HEK293 (cell line): Measurements from ENCODE around the gene EDC3.

ENCODE experiments used
- CTCF ChIA-PET: fragments of 350-600 bp; formaldehyde crosslinking; extraction: SDS; loops from one replicate; lab custom pipeline; 2021; ENCODE audit warnings: antibody characterized with exemption; lab: Yijun Ruan, JAX
- POLR2A ChIA-PET: fragments of 300-600 bp; formaldehyde crosslinking; extraction: SDS; loops from one replicate; lab custom pipeline; 2020; ENCODE audit warnings: antibody characterized with exemption, inconsistent platforms; lab: Yijun Ruan, JAX
- H3K27ac ChIP-seq: fragments of 200-500 bp; sonication (Bioruptor generic); 2 replicates; pipeline ENCODE4 v1.5.1; 2014; ENCODE audit warnings: low read depth, low read length, control low read depth, inconsistent platforms; ENCODE audit errors: extremely low read depth
- H3K36me3 ChIP-seq, 2 experiments: fragments of 200-500 bp in 1 of 2; sonication (Bioruptor generic) in 1 of 2; 1 replicate in 1 of 2; 2 replicates in 1 of 2; pipeline ENCODE4 v1.5.1; 2014 to 2017; ENCODE audit warnings: inconsistent platforms in 2 of 2, low read length in 2 of 2; ENCODE audit not compliant: control insufficient read depth in 2 of 2, insufficient read depth in 1 of 2
- H3K4me1 ChIP-seq: fragments of 200-500 bp; sonication (Bioruptor generic); 2 replicates; pipeline ENCODE4 v1.5.1; 2014; ENCODE audit warnings: mild to moderate bottlenecking, low read length, inconsistent platforms; ENCODE audit not compliant: control insufficient read depth, insufficient read depth
- H3K4me3 ChIP-seq: 2 replicates; pipeline ENCODE4 v1.5.1; 2011; ENCODE audit warnings: low read depth, mild to moderate bottlenecking, control low read depth, low read length, moderate library complexity
- H3K9me3 ChIP-seq: fragments of 200-500 bp; sonication (Bioruptor generic); 2 replicates; pipeline ENCODE4 v1.5.1; 2014; ENCODE audit warnings: low read depth, low read length, inconsistent platforms; ENCODE audit not compliant: control insufficient read depth, insufficient read depth
- GLIS1 ChIP-seq: fragments of 450-650 bp; formaldehyde crosslinking; IDR thresholded peaks from 2 replicates; pipeline ENCODE4 v1.5.1; 2016; ENCODE audit warnings: missing biosample characterization, missing genetic modification characterization
- GLIS2 ChIP-seq: fragments of 450-650 bp; formaldehyde crosslinking; IDR thresholded peaks from 2 replicates; pipeline ENCODE4 v1.5.1; 2016; ENCODE audit warnings: missing biosample characterization, missing genetic modification characterization
- HOXC10 ChIP-seq: sonication (generic); formaldehyde crosslinking; IDR thresholded peaks from 2 replicates; pipeline ENCODE4 v1.8.1; 2023; ENCODE audit warnings: mild to moderate bottlenecking, missing genetic modification reagents
- ZFHX2 ChIP-seq: fragments of 450-650 bp; formaldehyde crosslinking; conservative IDR thresholded peaks from 2 replicates; pipeline ENCODE4 v1.5.1; 2016; ENCODE audit warnings: missing biosample characterization, missing genetic modification characterization
- ZFP3 ChIP-seq: fragments of 450-650 bp; formaldehyde crosslinking; IDR thresholded peaks from 2 replicates; pipeline ENCODE4 v1.5.1; 2016; ENCODE audit warnings: low read depth, missing biosample characterization, missing genetic modification characterization
- ZNF2 ChIP-seq: fragments of 450-650 bp; formaldehyde crosslinking; IDR thresholded peaks from 2 replicates; pipeline ENCODE4 v1.5.1; 2016; ENCODE audit warnings: missing biosample characterization, missing genetic modification characterization
- ZNF248 ChIP-seq: fragments of 450-650 bp; formaldehyde crosslinking; IDR thresholded peaks from 2 replicates; pipeline ENCODE4 v1.5.1; 2017; ENCODE audit warnings: missing biosample characterization, missing genetic modification characterization
- ZNF280C ChIP-seq: fragments of 450-650 bp; formaldehyde crosslinking; IDR thresholded peaks from 2 replicates; pipeline ENCODE4 v1.5.1; 2016; ENCODE audit warnings: missing biosample characterization, missing genetic modification characterization
- ZNF549 ChIP-seq: fragments of 450-650 bp; IDR thresholded peaks from 2 replicates; pipeline ENCODE4 v1.5.1; 2018; ENCODE audit warnings: missing biosample characterization, missing genetic modification characterization, mild to moderate bottlenecking, inconsistent platforms, moderate library complexity
- ZNF555 ChIP-seq: fragments of 450-650 bp; formaldehyde crosslinking; conservative IDR thresholded peaks from 2 replicates; pipeline ENCODE4 v1.5.1; 2017; ENCODE audit warnings: missing biosample characterization, mild to moderate bottlenecking, missing genetic modification characterization, inconsistent platforms
- ZNF558 ChIP-seq: fragments of 450-650 bp; formaldehyde crosslinking; IDR thresholded peaks from 2 replicates; pipeline ENCODE4 v1.5.1; 2016; ENCODE audit warnings: missing biosample characterization, missing genetic modification characterization
- ZNF560 ChIP-seq: fragments of 450-650 bp; formaldehyde crosslinking; IDR thresholded peaks from 2 replicates; pipeline ENCODE4 v1.5.1; 2017; ENCODE audit warnings: missing biosample characterization, missing genetic modification characterization, borderline replicate concordance
- ZNF629 ChIP-seq: fragments of 450-650 bp; formaldehyde crosslinking; IDR thresholded peaks from 2 replicates; pipeline ENCODE4 v1.5.1; 2017; ENCODE audit warnings: missing biosample characterization, missing genetic modification characterization
- ZNF660 ChIP-seq: fragments of 450-650 bp; IDR thresholded peaks from 2 replicates; pipeline ENCODE4 v1.5.1; 2018; ENCODE audit warnings: missing biosample characterization, mild to moderate bottlenecking, missing genetic modification characterization
- ZNF837 ChIP-seq: fragments of 450-650 bp; formaldehyde crosslinking; IDR thresholded peaks from 2 replicates; pipeline ENCODE4 v1.5.1; 2016; ENCODE audit warnings: missing biosample characterization, missing genetic modification characterization
- ZSCAN5A ChIP-seq: fragments of 450-650 bp; formaldehyde crosslinking; IDR thresholded peaks from 2 replicates; pipeline ENCODE4 v1.5.1; 2016; ENCODE audit warnings: missing biosample characterization, missing genetic modification characterization
- ZXDB ChIP-seq: fragments of 450-650 bp; formaldehyde crosslinking; IDR thresholded peaks from 2 replicates; pipeline ENCODE4 v1.5.1; 2016; ENCODE audit warnings: missing biosample characterization, missing genetic modification characterization
- TF ChIP-seq, protein P1 (sequence below): fragments of 450-650 bp; formaldehyde crosslinking; IDR thresholded peaks from 2 replicates; pipeline ENCODE4 v1.5.1; 2016; ENCODE audit warnings: missing biosample characterization, missing genetic modification characterization

EDC3 gene

DNA sequence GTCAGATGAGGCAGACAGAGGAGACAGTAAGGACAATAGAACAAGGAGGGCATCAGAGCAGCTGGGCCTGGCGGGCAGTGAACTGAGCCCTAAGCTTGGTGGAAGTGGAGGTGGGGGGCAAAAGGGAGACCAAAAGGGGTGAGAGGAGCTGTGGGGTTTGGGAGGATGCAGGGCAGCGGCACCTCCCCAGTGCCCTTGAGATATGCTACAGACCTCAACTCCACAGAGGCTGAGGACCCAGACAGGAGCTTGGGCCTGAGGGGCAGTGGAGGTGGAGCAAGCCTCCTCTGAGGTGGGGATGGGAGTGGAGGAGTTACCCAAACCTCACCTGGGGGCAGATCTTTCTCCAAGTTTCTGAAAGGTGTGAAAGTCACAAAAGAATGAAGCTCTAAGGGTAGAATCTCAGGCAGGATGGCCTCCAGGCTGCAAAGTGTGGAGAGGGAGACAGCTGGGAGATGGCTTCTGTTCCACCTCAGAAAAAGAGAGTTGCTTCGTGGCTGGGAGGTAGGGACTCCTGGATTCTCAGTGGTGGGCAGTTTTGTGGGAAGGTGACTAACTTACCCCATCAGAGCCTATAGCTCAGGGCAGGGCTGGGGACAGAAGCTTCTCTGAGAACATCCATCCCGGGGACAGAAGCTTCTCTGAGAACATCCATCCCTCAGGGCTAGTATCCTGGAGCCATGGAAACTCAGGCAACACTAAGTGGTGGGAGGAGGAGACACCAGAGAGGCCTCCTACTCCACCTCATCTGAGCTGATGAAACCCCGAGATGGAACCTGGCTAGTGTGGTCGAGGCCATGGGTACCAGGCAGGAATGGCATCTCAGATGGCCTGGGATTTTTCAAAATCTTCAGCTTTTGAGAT, 82.5 kb downstream of the EDC3 start:
- POLR2A ChIA-PET: interaction anchor here (0.7 to 5.1 kb wide), 8 partner anchors 9 to 620 kb away, joined by 3 to 53 read pairs (median 5); partner anchors contain the start of genes ARID3B and UBL7
- H3K4me1 ChIP-seq: peaks cover 9% of the 10 kb centered on the region

DNA sequence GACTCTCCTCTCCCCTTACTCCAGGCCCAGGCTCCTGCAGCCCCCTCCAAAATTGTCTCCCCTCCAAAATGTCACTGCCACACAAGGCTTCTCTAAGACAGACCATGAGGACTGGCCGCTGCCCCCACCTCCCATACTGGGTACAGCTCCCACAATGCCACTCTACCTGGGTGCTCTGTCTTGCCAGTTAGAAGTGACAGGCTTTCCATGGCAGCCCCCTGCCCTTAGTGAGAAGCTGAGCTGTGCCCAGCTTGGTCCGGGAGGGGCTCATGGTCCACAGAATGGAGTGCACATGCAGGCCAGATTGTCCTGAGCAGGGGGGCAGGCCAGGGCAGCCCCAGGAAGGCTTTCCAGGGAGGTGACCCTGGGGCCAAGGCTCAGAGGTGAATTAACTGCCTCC, 83.1 kb downstream of the EDC3 start:
- no peak overlapping the region for H3K27ac ChIP-seq
- H3K4me3 ChIP-seq: no peak overlapping the region
- H3K9me3 ChIP-seq: no peaks in the 10 kb centered on the region
- no peak for TF ChIP-seq ZNF558 (tag by site-specific recombination)
- TF ChIP-seq, protein P1, sequence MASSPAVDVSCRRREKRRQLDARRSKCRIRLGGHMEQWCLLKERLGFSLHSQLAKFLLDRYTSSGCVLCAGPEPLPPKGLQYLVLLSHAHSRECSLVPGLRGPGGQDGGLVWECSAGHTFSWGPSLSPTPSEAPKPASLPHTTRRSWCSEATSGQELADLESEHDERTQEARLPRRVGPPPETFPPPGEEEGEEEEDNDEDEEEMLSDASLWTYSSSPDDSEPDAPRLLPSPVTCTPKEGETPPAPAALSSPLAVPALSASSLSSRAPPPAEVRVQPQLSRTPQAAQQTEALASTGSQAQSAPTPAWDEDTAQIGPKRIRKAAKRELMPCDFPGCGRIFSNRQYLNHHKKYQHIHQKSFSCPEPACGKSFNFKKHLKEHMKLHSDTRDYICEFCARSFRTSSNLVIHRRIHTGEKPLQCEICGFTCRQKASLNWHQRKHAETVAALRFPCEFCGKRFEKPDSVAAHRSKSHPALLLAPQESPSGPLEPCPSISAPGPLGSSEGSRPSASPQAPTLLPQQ (tag by site-specific recombination): no peak
- TF ChIP-seq ZNF555 (tag by site-specific recombination): no peak
- TF ChIP-seq ZNF837: no peak
- TF ChIP-seq ZNF2: no peak
- no peak for TF ChIP-seq HOXC10 (CRISPR knock-in tag)
- TF ChIP-seq ZSCAN5A (tag by site-specific recombination): no peak
- TF ChIP-seq ZNF629 (tag by site-specific recombination): no peak
- no peak for TF ChIP-seq ZXDB (tag by site-specific recombination)
- TF ChIP-seq ZFP3 (tag by site-specific recombination): no peak
- TF ChIP-seq ZNF549 (tag by site-specific recombination): no peak
- no peak for TF ChIP-seq ZNF248
- no peak for TF ChIP-seq ZNF560 (tag by site-specific recombination)
- no peak for TF ChIP-seq ZNF660 (tag by site-specific recombination)
- peaks cover 9% of the 10 kb centered on the region for H3K4me1 ChIP-seq
- CTCF ChIA-PET: interaction anchor here (0.7 to 1.5 kb wide), 6 partner anchors 12 to 238 kb away, joined by 3 to 5 read pairs (median 4); no protein-coding TSS in a partner anchor
- POLR2A ChIA-PET: interaction anchor here (0.5 to 5.1 kb wide), 6 partner anchors 9 to 71 kb away, joined by 4 to 53 read pairs (median 5); partner anchors contain the start of gene ARID3B
- peaks cover 0 to 7% of the 10 kb centered on the region in 2 experiments; a peak in 1 of 3 replicates for H3K36me3 ChIP-seq

More for the DNA sequence above, 82.5 kb downstream of the EDC3 start:
- H3K36me3 ChIP-seq: peaks cover 0 to 13% of the 10 kb centered on the region in 2 experiments; a peak in 1 of 3 replicates
- no peak overlapping the region for H3K4me3 ChIP-seq
- CTCF ChIA-PET: interaction anchor here (0.6 to 1.5 kb wide), 8 partner anchors 21 to 236 kb away, joined by 3 to 5 read pairs (median 4); partner anchors contain the start of gene ARID3B
- TF ChIP-seq GLIS2 (tag by site-specific recombination) (peak; percentile 38; the same call in 1 of the 2 replicates), GLIS1 (peak; percentile 23; the same call in 1 of the 2 replicates), ZFHX2 (tag by site-specific recombination) (0 out of 2 replicates have a peak, but pooled peaks have one; percentile 8), ZNF280C (no peak)
- TF ChIP-seq, all 188 proteins: peak for 3
- H3K27ac ChIP-seq: no peak overlapping the region
- no peaks in the 10 kb centered on the region for H3K9me3 ChIP-seq
